ENCODE results near the gene IFIT3. TPM values are rescaled to one million over a fixed set of nuclear protein-coding genes. Genes with fewer than 3 reads are reported as not detected.
A peak's percentile ranks its signal among the peaks of the same experiment; 100 is the strongest.

IFIT3 gene
- total RNA-seq, 2 experiments from 2014 or later, result 11.5 to 12.8 TPM

DNA sequence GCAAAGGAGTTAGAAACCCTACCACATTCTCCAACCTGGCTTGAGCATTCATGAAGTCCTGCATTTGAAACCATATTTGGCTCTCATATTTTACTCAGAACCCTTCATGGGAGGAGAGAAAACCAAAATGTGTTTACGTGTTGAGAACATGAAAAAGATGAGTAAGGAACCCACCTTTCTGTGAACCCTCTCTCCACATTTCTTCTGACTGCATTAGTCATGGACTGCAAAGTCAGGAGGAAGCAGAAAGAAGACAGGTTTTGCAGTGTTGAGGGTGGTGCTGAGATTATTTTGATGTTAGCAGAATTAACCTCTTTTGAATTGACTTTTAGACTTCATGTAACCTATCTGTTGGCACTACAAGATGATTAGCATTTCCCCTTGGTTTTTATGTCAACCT, 55.0 kb downstream of the IFIT3 start:
- H3K4me1 Mint-ChIP-seq (ENCODE audit: low read depth), result no peaks in the 10 kb centered on the region
- no peak overlapping the region for H3K4me3 ChIP-seq (ENCODE audit: low read length)
- no peak for ATAC-seq (ENCODE audit: poor library complexity)
- CTCF ChIA-PET, result no interaction called here
- no peaks in the 10 kb centered on the region for H3K4me1 ChIP-seq (ENCODE audit: insufficient read depth, low read length)
- H3K9me3 Mint-ChIP-seq, result no peaks in the 10 kb centered on the region
- H3K4me3 Mint-ChIP-seq, result no peak overlapping the region
- H3K27ac Mint-ChIP-seq, result no peak overlapping the region
- H3K9me3 ChIP-seq (ENCODE audit: control insufficient read depth in 1 of 2, insufficient read depth in 1 of 2, low read length in 2 of 2), result no peaks in the 10 kb centered on the region
- no peaks in the 10 kb centered on the region for H3K36me3 ChIP-seq (ENCODE audit: insufficient read depth, low read length)
- no peak for DNase-seq
- no peaks in the 10 kb centered on the region for H3K27me3 ChIP-seq (ENCODE audit: control insufficient read depth in 1 of 2, insufficient read depth in 2 of 2, low read length in 2 of 2)
- H3K36me3 Mint-ChIP-seq (ENCODE audit: low read depth), result no peaks in the 10 kb centered on the region
- POLR2A ChIA-PET, result interaction anchor here (1.2 kb wide), 1 partner anchor 31 kb away, joined by 5 read pairs; the partner anchor contains the start of gene IFIT5
- H3K27me3 Mint-ChIP-seq, result no peaks in the 10 kb centered on the region
- TF ChIP-seq, protein P1, sequence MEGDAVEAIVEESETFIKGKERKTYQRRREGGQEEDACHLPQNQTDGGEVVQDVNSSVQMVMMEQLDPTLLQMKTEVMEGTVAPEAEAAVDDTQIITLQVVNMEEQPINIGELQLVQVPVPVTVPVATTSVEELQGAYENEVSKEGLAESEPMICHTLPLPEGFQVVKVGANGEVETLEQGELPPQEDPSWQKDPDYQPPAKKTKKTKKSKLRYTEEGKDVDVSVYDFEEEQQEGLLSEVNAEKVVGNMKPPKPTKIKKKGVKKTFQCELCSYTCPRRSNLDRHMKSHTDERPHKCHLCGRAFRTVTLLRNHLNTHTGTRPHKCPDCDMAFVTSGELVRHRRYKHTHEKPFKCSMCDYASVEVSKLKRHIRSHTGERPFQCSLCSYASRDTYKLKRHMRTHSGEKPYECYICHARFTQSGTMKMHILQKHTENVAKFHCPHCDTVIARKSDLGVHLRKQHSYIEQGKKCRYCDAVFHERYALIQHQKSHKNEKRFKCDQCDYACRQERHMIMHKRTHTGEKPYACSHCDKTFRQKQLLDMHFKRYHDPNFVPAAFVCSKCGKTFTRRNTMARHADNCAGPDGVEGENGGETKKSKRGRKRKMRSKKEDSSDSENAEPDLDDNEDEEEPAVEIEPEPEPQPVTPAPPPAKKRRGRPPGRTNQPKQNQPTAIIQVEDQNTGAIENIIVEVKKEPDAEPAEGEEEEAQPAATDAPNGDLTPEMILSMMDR (IDR thresholded peaks at IDR 0.05), result no peak
- H3K27ac ChIP-seq (ENCODE audit: low read depth in 1 of 2, low read length in 2 of 2), result no peak overlapping the region
- intact Hi-C loops (cut with DNase I, micrococcal nuclease), result no loop called here

DNA sequence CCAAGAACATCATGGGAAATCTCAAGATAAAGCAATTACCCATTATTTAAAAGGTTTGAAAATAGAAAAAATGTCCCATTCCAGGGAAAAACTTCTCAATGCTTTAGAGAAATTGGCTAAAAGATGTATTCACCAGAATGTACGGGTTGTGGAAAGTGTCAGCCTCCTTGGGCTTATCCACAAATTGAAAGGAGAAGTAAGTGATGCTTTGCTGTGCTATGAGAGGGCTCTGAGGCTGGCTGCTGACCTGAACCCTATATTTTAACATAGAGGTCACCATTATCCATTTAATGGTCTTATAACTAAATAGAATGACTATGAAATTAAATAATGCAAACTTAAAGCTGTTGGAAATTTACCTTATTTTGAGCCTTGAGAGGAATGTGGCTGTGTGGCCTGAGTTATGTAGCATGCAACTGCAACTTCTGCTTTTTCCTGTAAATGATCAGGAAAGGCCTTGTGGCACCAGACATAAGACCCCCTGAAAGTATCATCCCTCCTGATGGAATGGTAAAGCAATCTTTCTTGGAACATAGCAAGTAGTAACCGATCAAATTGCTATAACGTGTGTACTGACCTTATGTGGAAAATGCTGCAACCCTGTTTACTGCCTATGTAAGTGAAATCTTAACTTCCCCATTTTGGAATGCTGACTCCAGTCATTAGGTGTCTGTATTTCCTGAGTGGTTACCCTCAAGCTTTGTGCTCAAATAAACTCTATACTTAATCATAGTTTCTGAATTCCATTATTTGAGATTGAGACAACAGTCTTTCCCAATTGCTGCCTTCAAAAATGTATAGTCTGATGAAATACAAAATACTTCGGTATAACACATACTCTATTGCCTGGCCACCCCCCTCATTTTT, 56.9 kb downstream of the IFIT3 start:
- ChIA-PET CTCF (no interaction called here), POLR2A (no interaction called here)
- Histone ChIP-seq H3K4me1 (ENCODE audit: insufficient read depth, low read length) (no peaks in the 10 kb centered on the region), H3K36me3 (ENCODE audit: insufficient read depth, low read length) (no peaks in the 10 kb centered on the region), H3K4me3 (ENCODE audit: low read length) (no peak overlapping the region), H3K27me3 (ENCODE audit: control insufficient read depth in 1 of 2, insufficient read depth in 2 of 2, low read length in 2 of 2) (no peaks in the 10 kb centered on the region), H3K27ac (ENCODE audit: low read depth in 1 of 2, low read length in 2 of 2) (no peak overlapping the region), H3K9me3 (ENCODE audit: control insufficient read depth in 1 of 2, insufficient read depth in 1 of 2, low read length in 2 of 2) (no peaks in the 10 kb centered on the region)
- H3K4me3 Mint-ChIP-seq, result no peak overlapping the region
- no peak overlapping the region for H3K27ac Mint-ChIP-seq
- ATAC-seq (ENCODE audit: poor library complexity) (no peak), DNase-seq (peak in 3 of 14 experiments; percentile 12 to 27 (median 20))
- intact Hi-C loops (cut with DNase I, micrococcal nuclease), result no loop called here
- no peaks in the 10 kb centered on the region for H3K36me3 Mint-ChIP-seq (ENCODE audit: low read depth)
- TF ChIP-seq, protein P1 (IDR thresholded peaks at IDR 0.05), result no peak
- no peaks in the 10 kb centered on the region for H3K9me3 Mint-ChIP-seq
- no peaks in the 10 kb centered on the region for H3K27me3 Mint-ChIP-seq
- H3K4me1 Mint-ChIP-seq (ENCODE audit: low read depth), result no peaks in the 10 kb centered on the region

DNA sequence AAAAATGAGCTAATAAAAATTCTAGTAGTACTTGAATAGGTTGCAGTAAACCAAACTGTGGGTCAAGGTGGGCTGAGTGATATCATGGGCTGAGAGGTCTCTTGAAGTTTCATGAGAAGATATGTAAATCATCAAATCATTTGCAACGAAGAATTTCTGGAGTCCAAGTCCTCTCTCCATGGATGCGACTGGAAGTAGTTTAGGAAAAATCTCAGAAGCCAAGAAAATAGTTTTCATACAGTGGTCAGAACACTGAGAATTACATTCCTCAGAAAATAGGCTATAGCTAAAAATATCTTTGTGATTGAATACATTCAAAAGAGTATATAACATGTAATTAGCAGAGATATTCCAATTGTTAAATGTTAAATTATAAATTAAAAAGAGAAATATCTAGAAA, 61.0 kb downstream of the IFIT3 start:
- H3K27me3 Mint-ChIP-seq, result no peaks in the 10 kb centered on the region
- ATAC-seq (ENCODE audit: poor library complexity), result no peak
- H3K27ac ChIP-seq (ENCODE audit: low read depth in 1 of 2, low read length in 2 of 2), result no peak overlapping the region
- H3K4me1 Mint-ChIP-seq (ENCODE audit: low read depth), result peaks cover 17% of the 10 kb centered on the region
- H3K27ac Mint-ChIP-seq, result no peak overlapping the region
- TF ChIP-seq, protein P1 (IDR thresholded peaks at IDR 0.05), result no peak
- ChIA-PET CTCF (interaction anchor here (0.7 to 1.2 kb wide), 4 partner anchors 9 to 1195 kb away, joined by 3 to 4 read pairs (median 3); no protein-coding TSS in a partner anchor), POLR2A (interaction anchor here (0.7 to 3.3 kb wide), 4 partner anchors 25 to 137 kb away, joined by 3 to 10 read pairs (median 4); partner anchors contain the start of genes IFIT2, IFIT5 and LIPA)
- intact Hi-C loops (cut with DNase I, micrococcal nuclease), result no loop called here
- no peaks in the 10 kb centered on the region for H3K9me3 Mint-ChIP-seq
- H3K36me3 ChIP-seq (ENCODE audit: insufficient read depth, low read length), result no peaks in the 10 kb centered on the region
- no peaks in the 10 kb centered on the region for H3K27me3 ChIP-seq (ENCODE audit: control insufficient read depth in 1 of 2, insufficient read depth in 2 of 2, low read length in 2 of 2)
- H3K4me1 ChIP-seq (ENCODE audit: insufficient read depth, low read length), result peaks cover 16% of the 10 kb centered on the region
- no peak overlapping the region for H3K4me3 Mint-ChIP-seq
- H3K4me3 ChIP-seq (ENCODE audit: low read length), result no peak overlapping the region
- no peak for DNase-seq
- no peaks in the 10 kb centered on the region for H3K9me3 ChIP-seq (ENCODE audit: control insufficient read depth in 1 of 2, insufficient read depth in 1 of 2, low read length in 2 of 2)
- H3K36me3 Mint-ChIP-seq (ENCODE audit: low read depth), result peaks cover 7% of the 10 kb centered on the region
